SU-DHL-6 (cell line): ENCODE results near the gene AFF2.

Experiments
- CTCF ChIP-seq: fragments of 200-600 bp; sonication (generic); IDR thresholded peaks from one replicate; pipeline ENCODE4 v1.5.1; 2017; ENCODE audit warnings: antibody characterized with exemption, mild to moderate bottlenecking, low read length, moderate library complexity; ENCODE audit not compliant: insufficient read depth, poor library complexity, severe bottlenecking
- EZH2phosphoT487 ChIP-seq: fragments of 200-600 bp; sonication (generic), shearing (Covaris generic); conservative IDR thresholded peaks from 2 replicates; pipeline ENCODE4 v1.6.1; 2018; ENCODE audit warnings: mild to moderate bottlenecking, antibody characterized with exemption, low read length, moderate library complexity, mixed read lengths

DNA sequence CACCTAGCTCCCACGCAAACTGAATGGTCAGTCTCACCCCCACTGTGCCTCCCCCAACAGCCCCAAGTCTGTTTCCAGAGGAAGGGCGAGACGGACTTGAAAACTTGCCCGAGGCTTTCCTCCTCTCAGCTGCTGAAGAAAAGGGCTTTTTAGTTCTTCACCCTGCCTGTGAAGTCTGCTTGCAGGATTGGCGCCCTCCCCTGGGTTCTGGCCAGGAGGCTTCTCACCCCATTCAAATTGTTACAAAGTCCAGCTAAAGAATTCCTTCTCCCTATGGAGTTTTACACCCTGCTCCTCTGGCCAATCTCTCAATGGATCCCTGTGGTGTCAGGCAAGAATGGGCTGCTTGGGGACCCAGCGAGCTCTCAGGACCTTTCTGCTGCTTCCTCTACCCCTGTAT is 241.0 kb downstream of the AFF2 start:
- TF ChIP-seq CTCF = no peak
- no peak for TF ChIP-seq EZH2phosphoT487
